OCI-M1 (cell line): ENCODE results near the gene C2CD4C.
"Not testable (repeated sequence)": the region's sequence is repeated elsewhere in the genome, so short reads cannot be mapped to it uniquely, and the experiment has no call there.

Experiments used
- DNase-seq: peaks from one replicate; lab custom pipeline; 2025; lab: John Stamatoyannopoulos, UW

The C2CD4C gene, protein sequence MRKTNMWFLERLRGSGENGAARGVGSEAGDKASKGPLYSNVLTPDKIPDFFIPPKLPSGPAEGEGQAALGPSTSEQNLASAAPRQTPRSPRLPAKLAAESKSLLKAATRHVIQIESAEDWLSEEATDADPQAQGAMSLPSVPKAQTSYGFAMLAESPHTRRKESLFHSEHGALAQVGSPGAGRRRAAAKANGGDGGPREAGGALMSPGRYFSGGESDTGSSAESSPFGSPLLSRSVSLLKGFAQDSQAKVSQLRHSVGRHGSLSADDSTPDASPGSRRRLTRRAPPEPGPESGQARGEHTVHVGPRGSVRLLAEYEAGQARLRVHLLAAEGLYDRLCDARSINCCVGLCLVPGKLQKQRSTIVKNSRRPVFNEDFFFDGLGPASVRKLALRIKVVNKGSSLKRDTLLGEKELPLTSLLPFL

DNA sequence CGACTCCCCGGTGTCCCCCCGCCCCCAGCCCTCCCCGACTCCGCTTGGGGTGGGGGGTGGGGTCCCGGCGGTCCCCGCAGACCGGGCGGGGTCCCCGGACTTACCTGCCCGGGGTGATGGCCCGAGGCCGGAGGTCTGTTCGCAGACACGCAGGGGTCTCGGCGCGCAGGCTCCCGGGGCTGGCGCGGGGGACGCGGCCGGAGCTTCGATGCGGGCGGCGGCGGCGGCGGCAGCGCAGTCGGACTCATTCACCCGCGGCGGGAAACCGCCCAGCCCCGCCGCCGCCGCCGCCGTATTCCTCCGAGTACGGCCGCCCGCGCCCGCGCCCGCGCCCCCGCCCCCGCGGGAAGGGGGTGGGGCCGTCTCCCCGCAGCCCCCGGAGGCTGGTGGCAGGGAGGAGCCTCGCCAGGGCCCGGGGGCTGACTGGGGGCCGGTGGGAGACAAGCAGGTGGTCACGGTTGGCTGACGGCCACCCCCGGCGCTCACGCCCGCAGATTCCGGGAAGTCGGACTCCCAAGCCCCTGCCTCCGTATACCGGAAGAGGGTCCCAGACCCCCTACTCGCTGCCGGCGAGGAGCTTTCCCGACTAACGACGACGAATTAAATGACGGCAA lies at the start of gene C2CD4C:
TSS of gene C2CD4C (minus strand) at position 246 of the 614 bp plus-strand sequence. CDS start 786 bp downstream, outside the sequence.
- peak; percentile 5 for DNase-seq

DNA sequence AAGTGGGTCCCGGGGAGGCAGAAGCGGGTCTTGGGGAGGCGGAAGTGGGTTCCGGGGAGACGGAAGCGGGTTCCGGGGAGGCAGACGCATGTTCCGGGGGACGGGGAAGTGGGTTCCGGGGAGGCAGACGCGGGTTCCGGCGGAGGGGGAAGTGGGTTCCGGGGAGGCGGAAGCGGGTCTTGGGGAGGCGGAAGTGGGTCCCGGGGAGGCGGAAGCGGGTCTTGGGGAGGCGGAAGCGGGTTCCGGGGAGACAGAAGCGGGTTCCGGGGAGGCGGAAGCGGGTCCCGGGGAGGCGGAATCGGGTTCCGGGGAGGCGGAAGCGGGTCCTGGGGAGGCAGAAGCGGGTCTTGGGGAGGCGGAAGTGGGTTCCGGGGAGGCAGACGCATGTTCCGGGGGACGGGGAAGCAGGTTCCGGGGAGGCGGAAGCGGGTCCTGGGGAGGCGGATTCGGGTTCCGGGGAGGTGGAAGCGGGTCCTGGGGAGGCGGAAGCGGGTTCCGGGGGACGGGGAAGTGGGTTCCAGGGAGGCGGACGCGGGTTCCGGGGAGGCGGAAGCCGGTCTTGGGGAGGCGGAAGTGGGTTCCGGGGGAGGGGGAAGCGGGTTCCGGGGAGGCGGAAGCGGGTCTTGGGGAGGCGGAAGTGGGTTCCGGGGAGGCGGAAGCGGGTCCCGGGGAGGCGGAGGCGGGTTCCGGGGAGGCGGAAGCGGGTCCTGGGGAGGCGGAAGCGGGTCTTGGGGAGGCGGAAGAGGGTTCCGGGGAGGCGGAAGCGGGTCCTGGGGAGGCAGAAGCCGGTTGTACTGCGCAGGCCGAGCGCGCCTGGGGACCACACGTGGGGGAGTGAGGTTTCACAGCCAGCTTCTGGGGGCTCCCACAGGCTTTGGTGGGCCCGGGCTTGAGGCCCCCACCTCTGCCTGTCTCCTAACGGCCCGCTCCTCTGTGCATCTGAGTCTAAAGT lies 49.4 kb upstream of the C2CD4C start:
- no peak for DNase-seq

DNA sequence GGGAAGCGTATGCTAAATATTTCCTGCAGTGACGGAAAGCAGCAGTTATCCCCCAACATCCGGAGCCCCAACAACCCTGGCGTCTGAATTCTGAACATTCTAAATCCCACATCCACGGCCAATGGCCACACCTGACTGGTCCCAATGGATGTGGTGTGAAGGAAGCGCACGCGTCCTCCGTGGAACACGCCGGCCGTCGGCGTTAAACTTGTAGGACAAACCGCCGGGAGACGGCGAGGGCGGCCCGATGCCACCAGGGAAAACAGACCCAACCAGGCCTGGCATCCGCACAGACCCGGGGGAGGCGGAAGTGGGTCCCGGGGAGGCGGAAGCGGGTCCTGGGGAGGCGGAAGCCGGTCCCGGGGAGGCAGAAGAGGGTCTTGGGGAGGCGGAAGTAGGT lies 48.7 kb upstream of the C2CD4C start:
- no peak for DNase-seq

DNA sequence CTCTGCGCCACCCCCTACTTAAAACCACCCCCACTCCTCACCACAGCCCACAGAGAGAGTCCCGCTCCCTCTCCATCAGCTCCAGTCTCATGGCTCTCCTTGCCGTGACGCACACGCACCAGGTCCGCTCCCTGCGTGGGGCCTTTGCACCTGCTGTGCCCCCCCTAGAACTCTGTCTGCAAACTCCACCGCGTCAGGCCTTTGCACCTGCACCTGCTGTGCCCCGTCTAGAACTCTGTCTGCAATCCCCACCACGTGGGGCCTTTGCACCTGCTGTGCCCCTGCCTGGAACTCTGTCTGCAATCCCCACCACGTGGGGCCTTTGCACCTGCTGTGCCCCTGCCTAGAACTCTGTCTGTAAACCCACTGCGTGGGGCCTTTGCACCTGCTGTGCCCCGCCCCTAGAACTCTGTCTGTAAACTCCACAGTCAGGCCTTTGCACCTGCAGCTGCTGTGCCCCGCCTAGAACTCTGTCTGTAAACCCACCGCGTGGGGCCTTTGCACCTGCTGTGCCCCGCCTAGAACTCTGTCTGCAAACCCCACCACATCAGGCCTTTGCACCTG lies 47.7 kb upstream of the C2CD4C start:
- DNase-seq, result no peak

DNA sequence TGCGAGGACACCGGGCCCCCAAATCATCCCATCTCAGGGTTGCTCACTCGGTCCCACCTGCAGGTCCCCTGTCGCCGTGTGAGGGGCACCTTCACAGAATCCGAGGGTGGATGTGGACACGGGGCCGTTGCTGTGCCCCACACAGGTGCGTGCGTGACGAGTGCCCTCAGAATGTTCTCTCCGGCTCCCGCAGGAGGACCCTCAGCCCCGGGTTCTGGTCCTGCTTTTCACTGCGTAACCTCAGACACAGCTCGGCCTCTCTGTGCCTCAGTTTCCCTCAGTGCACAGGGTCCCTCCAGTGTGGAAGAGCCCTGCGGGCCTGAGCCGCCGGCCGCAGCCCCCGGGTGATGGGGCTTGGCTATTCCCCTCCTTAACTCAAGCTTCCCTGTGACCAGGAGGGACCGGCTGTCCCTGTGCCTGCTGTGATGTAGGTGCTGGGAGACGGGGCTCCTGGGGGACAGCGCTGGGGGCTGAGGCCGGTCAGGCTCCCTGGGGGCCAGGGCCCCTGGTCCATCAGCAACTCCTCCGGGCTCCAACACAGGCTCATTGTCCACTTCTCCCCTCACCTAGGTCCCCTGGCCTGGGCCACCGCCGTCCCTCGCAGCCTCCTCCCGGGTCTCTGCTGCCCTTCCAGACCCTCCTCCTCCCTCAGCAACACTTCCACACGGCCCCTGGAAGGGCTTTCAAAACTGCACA lies 47.1 kb upstream of the C2CD4C start:
- no peak for DNase-seq

DNA sequence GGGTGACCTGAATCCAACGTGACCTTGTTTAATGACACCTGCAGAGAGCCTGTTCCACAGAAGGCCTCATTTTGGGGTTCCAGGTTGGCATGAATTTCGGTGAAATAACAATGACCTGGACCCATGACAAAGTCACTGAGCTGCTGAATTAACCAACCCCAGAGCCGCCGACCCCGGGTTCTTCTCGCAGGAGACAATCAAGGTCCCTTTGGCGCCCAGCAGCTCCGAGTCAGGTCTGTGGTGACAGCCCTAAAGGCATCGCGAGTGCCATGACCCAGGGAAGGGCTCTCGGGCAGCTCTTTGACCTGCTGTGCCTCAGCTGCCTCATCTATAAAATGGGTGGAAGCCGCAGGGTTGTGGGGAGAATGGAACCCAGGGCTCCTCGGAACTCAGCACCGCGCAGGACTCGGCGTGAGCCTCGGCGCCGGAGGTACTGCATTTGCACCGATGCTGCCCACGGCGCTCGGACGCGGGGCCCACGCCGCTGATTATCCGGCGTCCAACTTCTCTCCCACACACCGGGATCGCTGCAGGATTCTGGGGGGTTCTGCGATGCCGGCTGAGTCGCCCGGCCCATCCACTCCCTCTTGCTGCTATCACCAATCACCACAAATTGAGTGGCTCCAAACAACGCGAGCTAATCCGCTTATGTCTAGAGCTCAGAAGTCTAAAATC lies 46.2 kb upstream of the C2CD4C start:
- no peak for DNase-seq

DNA sequence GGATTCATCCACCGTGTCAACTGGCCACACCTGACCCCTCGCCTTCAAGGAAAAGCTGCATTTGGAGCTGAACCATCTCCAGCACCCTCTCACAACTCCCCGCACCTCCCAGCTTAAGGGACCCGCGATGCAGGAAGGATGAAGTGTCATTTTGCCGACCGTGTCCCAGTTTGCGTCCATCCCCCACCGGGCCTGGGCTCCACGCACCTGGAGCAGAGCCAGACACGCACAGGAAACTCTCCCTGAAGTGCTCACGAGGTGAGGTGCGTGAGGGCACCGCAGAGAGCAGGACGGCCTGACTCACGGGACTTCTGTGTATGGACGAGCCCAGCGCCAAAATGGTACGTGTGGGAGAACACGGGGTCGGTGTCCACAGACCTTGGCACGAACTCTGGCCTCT lies 44.7 kb upstream of the C2CD4C start:
- DNase-seq, result no peak

DNA sequence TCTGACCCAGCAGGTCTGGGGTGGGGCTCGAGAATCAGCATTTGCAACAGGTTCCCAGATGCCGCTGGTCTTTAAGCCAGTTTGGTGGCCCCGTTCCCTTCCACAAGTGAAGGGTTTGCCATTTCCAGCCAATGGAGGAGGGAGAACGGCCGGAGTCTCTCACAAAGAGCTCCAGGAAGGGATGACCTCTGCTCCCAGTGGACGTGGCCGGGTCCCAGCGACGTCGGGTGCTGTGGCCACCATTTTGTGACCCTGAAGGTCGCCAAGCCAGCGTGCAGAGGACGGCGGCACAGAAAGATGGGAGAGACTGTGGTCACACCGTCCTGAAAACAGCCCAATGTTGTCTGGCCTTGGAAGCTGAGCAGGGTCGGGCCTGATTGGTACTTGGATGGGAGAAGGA lies 43.9 kb upstream of the C2CD4C start:
- DNase-seq, result no peak

DNA sequence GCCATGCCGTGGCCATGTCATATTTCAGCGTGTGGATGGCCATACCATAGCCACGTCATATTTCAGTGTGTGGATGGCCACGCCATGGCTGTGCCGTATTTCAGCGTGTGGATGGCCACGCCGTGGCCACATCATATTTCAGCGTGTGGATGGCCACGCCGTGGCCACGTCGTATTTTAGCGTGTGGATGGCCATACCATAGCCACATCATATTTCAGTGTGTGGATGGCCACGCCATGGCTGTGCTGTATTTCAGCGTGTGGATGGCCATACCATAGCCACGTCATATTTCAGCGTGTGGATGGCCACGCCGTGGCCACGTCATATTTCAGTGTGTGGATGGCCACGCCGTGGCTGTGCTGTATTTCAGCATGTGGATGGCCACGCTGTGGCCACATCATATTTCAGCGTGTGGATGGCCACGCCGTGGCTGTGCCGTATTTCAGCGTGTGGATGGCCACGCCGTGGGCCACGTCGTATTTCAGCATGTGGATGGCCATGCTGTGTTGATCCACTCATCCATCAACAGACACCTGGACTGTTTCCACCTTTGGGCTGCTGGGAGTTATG lies 42.0 kb upstream of the C2CD4C start:
- not testable (repeated sequence) for DNase-seq

DNA sequence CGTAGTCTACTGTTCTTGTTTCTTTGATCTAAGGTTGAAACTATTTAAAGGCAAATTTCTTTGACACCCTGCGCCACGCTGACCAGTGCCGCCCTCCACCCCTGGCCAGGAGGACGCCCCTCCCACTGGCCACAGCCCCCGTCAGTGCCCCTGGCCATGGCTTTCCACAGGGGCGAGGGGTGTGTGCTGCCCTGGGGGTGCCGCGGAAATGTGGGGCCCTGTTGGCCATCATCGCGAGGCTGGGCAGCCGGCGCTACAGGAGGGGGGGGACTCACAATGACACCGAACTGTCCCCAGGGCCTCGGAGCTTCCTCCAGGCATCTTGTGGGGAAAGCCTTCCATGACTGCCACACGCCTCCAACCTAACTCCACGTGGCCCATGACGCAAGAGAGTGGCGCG lies 41.0 kb upstream of the C2CD4C start:
- no peak for DNase-seq

DNA sequence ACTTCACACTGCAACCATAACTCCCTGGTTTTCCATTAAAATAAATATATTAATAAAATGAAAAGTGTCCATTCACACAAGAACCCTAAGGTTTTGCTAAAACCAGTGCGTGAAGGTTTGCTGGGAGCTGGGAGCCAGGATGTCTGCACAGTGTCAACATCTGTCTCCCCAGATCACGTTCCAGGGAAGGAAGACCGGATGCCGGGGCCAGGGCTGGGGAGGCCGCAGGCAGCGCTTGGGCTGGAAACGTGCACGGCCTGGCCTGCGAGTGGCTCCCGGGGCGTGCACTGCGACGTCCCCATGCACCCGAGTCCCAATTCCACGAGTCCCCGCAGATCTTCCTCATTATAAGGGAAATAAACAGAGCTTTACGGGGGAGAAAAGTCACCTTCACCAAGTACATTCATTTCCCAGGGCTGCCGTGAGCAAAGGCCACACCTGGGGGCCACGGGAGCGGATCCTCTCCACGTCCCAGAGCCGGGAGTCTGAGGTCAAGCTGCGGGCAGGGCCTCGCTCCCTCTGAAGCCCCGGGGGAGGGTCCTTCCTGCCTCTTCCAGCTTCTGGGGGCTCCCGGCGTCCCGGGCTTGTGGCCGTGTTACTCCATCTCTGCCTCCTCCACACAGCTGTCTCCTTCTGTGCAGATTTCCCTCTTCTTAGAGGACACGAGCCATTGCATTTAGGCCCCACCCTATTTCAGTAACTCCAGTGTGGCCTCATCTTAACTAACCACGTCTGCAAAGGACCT lies 39.0 kb upstream of the C2CD4C start:
- DNase-seq, result no peak

DNA sequence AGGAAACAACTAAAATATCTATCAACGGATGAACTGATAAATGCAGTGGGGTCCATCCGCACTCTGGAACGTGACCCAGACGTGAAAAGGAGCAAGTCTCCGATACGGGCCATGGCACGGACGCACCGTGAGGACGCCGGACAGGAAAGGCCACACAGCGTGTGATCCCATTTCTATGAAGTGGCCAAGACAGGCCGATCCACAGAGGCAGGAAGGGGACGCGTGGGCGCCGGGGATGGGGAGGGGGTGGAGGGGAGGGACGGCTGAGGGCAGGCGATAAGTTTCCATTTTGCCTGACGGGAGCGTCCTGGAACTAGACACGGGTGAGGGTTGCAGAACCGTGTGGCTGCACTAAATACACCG lies 38.1 kb upstream of the C2CD4C start:
- no peak for DNase-seq

DNA sequence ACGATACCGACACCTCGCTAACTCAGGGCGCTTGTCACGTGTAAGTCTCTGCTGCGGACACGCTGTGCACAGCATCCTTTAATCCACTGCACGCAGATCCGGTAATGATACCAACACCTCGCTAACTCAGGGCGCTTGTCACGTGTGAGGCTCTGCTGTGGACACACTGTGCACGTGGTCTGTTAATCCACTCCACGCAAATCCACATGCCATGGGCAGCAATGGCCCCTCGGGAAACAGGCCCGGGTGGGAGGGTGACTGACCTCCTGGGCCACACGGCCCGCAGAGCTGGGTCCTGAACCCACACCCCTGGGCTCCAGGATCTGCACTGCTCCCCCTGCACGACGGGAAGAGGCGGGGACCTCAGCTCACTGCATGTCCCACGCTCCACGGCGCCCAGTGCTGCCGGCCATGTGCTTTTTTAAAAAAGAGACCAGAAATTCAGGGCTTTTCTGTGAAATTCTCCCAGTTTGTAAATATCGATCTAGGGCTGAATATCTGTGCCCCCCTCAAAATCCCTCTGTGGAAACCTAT lies 35.8 kb upstream of the C2CD4C start:
- no peak for DNase-seq

DNA sequence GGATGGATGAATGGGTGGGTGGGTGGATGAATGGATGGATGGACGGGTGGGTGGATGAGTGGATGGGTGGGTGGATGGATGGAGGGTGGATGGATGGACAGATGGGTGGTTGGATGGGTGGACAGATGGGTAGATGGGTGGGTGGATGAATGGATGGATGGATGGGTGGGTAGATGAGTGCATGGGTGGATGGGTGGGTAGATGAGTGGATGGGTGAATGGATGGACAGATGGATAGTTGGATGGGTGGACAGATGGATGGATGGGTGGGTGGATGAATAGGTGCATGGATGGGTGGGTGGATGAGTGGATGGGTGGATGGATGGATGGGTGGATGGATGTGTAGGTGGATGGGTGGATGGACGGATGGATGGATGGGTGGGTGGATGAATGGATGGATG lies 34.1 kb upstream of the C2CD4C start:
- no peak for DNase-seq

DNA sequence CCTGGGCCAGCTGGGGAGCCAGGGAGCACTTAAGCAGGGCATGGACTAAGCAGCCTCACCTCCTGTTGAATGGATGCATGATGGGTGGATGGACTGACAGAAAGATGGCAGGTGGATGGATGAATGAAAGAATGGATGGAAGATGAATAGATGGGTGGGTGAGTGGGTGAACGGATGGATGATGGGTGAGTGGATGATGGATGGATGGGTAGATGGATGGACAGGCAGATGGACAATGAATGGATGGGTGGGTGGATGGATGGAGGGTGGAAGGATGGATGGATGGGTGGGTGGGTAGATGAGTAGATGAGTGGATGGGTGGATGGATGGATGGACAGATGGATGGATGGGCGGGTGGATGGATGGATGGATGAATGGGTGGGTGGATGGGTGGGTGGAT lies 33.1 kb upstream of the C2CD4C start:
- no peak for DNase-seq

DNA sequence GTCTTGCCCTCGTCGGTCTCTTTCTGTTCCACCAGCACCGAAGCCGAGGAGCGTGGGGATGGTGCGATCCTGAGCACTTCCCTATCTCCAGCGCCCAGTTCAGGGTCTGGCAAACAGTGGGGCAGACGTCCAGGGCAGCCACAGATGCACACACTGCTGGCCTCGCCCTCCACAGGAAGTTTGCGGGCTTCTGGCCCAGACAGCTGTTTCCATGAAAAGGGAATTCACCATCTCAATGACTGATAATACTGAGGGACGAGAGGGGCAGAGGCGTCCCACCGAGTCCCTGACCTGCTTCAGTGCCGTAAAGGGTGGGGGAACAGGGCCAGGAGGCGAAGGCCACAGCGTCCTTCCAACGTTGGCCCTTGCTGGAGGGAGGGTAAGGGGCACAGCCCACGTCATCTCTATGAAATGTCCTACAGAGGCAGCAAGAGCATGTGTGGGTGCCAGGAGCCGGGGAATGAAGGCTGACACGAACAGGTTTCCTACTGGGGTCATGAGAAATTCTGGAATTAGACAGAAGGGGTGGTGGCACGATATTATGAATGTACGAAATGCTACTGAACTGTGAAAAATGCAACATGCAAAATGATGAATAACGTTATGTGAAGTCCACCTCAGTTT lies 32.4 kb upstream of the C2CD4C start:
- DNase-seq, result no peak

DNA sequence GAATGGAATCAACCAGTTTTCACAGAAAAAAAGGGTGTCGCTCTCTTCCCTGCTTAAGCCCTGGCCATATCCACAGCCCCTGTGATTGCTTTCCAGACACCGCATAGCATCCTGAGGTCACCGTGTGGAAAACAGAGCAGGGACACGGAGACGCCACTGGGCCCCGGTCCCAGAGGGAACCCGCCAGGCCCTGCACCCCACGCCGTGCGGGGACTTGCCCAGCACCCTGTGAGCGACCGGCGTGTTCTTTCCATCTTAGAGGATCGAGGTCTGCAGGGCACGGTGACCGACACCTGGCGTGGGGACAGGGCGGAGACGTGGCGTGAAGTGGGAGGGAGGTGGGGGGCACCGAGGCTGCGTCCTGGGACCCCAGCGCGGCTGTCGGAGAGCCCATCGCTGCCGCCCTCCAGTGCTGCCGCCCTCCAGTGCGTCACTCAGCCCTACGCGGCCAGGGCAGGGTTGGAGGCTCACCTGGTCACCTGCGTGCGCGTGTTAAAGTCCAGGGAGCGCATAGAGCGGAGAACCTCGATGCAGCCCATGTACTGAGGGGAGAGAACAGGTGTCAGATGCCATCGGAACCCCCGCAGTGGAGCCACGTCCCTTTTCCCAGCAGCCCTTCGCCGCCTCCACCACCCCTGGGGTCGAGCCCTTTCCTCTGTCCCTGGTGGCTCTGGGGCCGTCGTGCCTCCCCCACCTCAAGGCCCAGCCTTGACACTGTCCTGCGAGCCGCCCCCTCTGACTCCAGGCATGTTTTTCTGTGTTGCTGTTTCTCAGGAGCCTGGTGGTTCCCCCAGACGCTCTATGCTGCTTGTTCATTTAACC lies 31.7 kb upstream of the C2CD4C start:
- DNase-seq, result no peak

DNA sequence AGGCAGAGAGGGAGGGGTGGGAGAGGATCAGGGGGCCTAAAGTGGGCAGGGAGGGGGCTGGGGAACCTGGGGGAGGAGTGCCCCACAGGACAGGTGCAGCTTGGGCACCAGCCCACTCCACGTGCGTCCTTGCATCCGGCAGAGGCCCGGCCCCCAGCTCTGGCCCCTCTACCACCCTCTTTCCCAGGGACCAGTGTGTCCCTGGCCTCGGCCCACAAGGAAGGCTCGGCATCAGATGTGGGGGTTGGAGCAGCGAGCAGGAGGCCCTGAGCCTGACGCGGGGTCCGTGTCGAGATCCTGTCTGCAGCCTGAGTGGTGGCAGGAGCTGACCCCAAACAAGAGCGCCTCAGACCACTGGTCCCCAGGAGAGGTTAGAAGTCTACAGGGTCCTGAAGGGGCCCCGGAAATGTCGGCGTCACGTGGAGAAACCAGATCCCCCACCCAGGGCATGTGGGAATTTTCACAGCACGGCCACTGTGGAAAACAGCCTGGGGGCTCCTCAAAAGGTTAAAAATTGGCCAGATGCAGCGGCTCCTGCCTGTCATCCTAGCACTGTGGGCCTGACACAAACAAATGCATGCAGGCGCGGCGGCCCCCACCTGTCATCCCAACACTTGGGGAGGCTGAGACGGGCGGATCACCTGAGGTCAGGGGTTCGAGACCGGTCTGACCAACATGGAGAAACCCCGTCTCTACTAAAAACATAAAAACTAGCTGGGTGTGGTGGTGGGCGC lies 30.4 kb upstream of the C2CD4C start:
- DNase-seq, result no peak
